Activated CD4-positive, alpha-beta T cell treated with anti-CD3 and anti-CD28 coated beads, Interleukin-2, amount 10 ng/mL, durations not matched to agents 24 days and 14 days (primary cell): ENCODE measurements around the gene HTR1B. TPM values are rescaled to one million over a fixed set of nuclear protein-coding genes. Genes with fewer than 3 reads are reported as not detected.

Experiments
- DNase-seq: peaks from one replicate; pipeline ENCODE4 v3.0.0; 2022
- H3K27ac Mint-ChIP-seq: one replicate; pipeline ENCODE4 v1.8.0; 2022; ENCODE audit warnings: mild to moderate bottlenecking, mixed read lengths
- H3K27me3 Mint-ChIP-seq: one replicate; pipeline ENCODE4 v1.8.0; 2022; ENCODE audit warnings: mixed read lengths
- H3K36me3 Mint-ChIP-seq: one replicate; pipeline ENCODE4 v1.8.0; 2022; ENCODE audit warnings: low read depth, mild to moderate bottlenecking, mixed read lengths
- H3K4me1 Mint-ChIP-seq: one replicate; pipeline ENCODE4 v1.8.0; 2021; ENCODE audit warnings: mixed read lengths
- H3K4me3 Mint-ChIP-seq: one replicate; pipeline ENCODE4 v1.8.0; 2022; ENCODE audit warnings: mild to moderate bottlenecking, moderate library complexity, mixed read lengths
- H3K9me3 Mint-ChIP-seq: one replicate; pipeline ENCODE4 v1.8.0; 2021; ENCODE audit warnings: mixed read lengths
- intact Hi-C: fragments of 100-400 bp; cut with micrococcal nuclease; formaldehyde crosslinking; loops from one replicate; pipeline ENCODE4 v1.15.1; 2023
- total RNA-seq: library from RNA; stranded (reverse); gene quantifications from 2 replicates; pipeline ENCODE4 v1.2.3, GENCODE V29; 2022

Gene HTR1B, protein sequence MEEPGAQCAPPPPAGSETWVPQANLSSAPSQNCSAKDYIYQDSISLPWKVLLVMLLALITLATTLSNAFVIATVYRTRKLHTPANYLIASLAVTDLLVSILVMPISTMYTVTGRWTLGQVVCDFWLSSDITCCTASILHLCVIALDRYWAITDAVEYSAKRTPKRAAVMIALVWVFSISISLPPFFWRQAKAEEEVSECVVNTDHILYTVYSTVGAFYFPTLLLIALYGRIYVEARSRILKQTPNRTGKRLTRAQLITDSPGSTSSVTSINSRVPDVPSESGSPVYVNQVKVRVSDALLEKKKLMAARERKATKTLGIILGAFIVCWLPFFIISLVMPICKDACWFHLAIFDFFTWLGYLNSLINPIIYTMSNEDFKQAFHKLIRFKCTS
- total RNA-seq, result not detected in 2 replicates

GRCh38 chr6:77463308-77463860 lies at the start of gene HTR1B:
Gene HTR1B, minus strand, starts transcription at chr6:77463491. Its CDS starts 88 bp downstream, at chr6:77463403.
- H3K4me3 Mint-ChIP-seq, result no peak within 1 kb of the TSS
- H3K4me1 Mint-ChIP-seq, result peaks cover 3% of the 10 kb centered on the region
- intact Hi-C loops, result no loop called here

DNA sequence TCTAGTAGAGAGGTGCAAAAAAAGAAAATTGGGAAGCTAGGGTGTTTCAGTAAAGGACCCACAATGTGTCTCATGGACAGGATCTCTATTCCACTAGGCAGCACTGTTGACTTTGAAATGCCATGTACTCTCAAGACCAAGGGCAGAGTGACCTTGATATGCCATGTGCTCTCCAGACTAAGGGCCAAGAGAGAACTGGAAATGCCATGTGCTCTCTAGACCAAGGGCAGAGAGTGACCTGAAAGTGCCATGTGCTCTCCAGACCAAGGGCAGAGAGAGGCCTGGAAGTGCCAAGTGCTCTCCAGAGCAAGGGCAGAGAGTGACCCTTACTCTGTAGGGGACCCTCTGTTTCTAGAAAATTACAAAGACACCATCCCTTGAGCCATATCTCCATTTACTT lies 49.3 kb upstream of the HTR1B start:
- intact Hi-C loops, result no loop called here

More at GRCh38 chr6:77463308-77463860, at the start of gene HTR1B:
- Mint-ChIP-seq H3K27me3 (peaks cover 55% of the 10 kb centered on the region), H3K36me3 (peaks cover 2% of the 10 kb centered on the region), H3K9me3 (peaks cover 18% of the 10 kb centered on the region), H3K27ac (no peak within 1 kb of the TSS)
- no peak for DNase-seq

DNA sequence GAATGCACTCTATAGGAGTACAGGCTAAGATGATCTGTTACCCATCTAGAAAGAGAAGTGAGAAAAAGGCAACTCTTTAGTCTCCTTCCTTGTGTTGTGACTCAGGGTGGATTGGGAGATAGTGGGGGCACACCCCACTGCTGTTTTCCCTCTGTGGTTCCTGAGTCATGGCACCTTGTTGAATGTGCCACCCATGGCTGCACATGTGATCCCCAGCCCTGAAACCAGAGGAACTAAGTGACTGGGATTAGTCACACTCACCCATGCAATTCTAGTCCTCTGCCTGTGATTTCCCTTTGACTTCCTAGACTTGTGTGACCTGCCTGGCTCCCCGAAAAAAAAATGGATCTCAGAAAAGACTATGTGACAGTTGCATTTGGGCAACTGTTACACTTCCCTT lies 48.6 kb upstream of the HTR1B start:
- H3K9me3 Mint-ChIP-seq, result peaks cover 5% of the 10 kb centered on the region
- no peak overlapping the region for H3K4me3 Mint-ChIP-seq
- intact Hi-C loops, result no loop called here
- no peaks in the 10 kb centered on the region for H3K27me3 Mint-ChIP-seq
- H3K36me3 Mint-ChIP-seq, result no peaks in the 10 kb centered on the region
- H3K4me1 Mint-ChIP-seq, result no peaks in the 10 kb centered on the region
- DNase-seq, result no peak
- H3K27ac Mint-ChIP-seq, result no peak overlapping the region

More for the DNA sequence above, 49.3 kb upstream of the HTR1B start:
- no peak overlapping the region for H3K4me3 Mint-ChIP-seq
- no peaks in the 10 kb centered on the region for H3K27me3 Mint-ChIP-seq
- H3K36me3 Mint-ChIP-seq, result no peaks in the 10 kb centered on the region
- H3K27ac Mint-ChIP-seq, result no peak overlapping the region
- peaks cover 5% of the 10 kb centered on the region for H3K9me3 Mint-ChIP-seq
- H3K4me1 Mint-ChIP-seq, result no peaks in the 10 kb centered on the region
- no peak for DNase-seq

DNA sequence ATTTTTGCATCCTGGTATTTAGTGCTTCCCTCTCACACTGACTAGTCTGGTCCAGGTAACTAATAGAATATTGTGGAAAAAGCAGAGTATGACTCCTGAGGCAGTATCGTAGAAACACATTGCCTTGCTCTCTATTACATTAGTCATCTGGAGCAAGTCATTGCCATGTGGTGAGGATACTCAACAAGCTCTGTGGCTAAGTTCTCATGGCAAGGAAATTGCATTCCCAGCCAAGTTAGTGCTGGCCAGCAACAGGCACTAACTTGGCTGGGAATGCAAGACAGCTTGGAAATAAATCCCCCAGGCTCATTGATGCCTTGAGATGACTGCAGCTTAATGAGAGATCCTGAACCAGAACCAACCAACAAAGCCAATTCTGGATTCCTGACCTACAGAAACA lies 39.7 kb upstream of the HTR1B start:
- intact Hi-C loops, result no loop called here
- H3K9me3 Mint-ChIP-seq, result no peaks in the 10 kb centered on the region
- H3K27ac Mint-ChIP-seq, result no peak overlapping the region
- no peaks in the 10 kb centered on the region for H3K4me1 Mint-ChIP-seq
- DNase-seq, result no peak
- no peak overlapping the region for H3K4me3 Mint-ChIP-seq
- H3K36me3 Mint-ChIP-seq, result no peaks in the 10 kb centered on the region
- no peaks in the 10 kb centered on the region for H3K27me3 Mint-ChIP-seq

DNA sequence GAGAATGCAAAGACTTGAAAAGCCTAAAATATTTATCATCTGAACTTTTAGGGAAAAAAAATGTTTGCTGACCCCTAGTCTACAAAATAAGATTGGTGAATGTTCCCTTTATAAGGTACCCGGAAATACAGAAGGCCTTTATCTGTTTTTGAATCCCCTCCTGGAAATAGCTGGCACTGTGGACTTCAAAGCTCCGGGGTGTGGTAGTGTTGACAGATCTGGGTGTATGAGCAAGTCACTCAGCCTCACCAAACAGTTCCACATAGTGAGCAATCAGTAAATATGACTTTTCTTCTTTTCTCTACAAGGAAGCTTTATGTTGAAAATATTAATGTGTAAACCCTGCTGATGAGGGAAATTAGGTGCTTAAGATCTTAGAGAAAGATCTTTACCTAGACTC lies 29.2 kb upstream of the HTR1B start:
- H3K36me3 Mint-ChIP-seq, result no peaks in the 10 kb centered on the region
- intact Hi-C loops, result no loop called here
- no peaks in the 10 kb centered on the region for H3K9me3 Mint-ChIP-seq
- no peaks in the 10 kb centered on the region for H3K4me1 Mint-ChIP-seq
- H3K4me3 Mint-ChIP-seq, result no peak overlapping the region
- no peak overlapping the region for H3K27ac Mint-ChIP-seq
- no peak for DNase-seq
- H3K27me3 Mint-ChIP-seq, result no peaks in the 10 kb centered on the region

DNA sequence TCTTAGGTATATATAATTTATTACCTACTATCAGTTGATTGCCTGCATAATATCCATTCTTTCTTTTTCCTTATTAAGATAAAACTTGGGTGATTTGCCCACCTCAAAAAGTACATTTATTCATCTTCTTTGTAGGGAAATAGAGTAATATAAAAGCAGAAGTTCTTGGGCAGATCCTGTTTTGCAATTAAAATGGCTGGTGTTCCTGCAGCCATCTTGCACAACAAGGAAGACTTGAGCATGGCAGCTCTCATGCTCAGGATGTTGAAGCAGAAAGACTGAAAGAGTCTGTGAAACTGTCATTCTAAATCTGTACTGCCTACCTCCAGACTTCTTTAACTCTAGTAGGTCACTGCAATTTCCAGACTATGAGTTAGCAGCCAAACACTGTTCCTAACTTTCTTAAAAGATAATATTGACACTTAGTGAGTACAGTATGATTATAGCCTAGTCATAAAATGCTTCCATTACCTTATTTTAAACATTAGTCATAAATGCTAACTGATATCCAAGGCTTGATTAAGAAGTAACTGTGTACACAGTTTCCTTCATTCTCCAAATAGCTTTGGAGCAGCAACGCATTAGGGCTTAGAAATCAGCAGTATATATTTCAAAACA lies 24.6 kb upstream of the HTR1B start:
- no peak for DNase-seq
- Mint-ChIP-seq H3K27ac (no peak overlapping the region), H3K27me3 (no peaks in the 10 kb centered on the region), H3K4me1 (no peaks in the 10 kb centered on the region), H3K4me3 (no peak overlapping the region), H3K9me3 (no peaks in the 10 kb centered on the region), H3K36me3 (no peaks in the 10 kb centered on the region)
- intact Hi-C loops, result no loop called here

GRCh38 chr6:77482981-77483380 lies 19.7 kb upstream of the HTR1B start:
- no peaks in the 10 kb centered on the region for H3K36me3 Mint-ChIP-seq
- DNase-seq, result no peak
- no peak overlapping the region for H3K27ac Mint-ChIP-seq
- H3K27me3 Mint-ChIP-seq, result no peaks in the 10 kb centered on the region
- H3K4me1 Mint-ChIP-seq, result no peaks in the 10 kb centered on the region
- intact Hi-C loops, result no loop called here
- H3K4me3 Mint-ChIP-seq, result no peak overlapping the region
- H3K9me3 Mint-ChIP-seq, result no peaks in the 10 kb centered on the region

DNA sequence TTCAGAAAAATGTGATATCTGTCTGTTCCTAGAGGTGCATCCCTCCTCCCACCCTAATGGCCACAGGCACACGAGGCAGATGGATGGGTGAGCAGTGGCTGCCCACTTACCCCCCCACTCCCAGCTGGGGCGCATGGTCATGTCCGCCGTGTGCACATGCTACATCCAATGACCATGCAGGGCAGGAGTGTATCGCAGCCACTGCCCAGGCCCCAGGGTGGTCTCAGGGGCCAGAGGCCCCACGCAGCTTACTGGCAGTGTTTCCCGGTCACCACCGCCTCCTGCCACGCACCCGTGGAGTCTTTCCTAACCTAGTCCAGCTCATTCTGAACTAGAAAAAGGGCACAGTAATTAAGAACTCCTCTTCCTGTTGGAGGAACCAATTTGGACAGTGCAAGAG lies 11.7 kb upstream of the HTR1B start:
- Mint-ChIP-seq H3K36me3 (no peaks in the 10 kb centered on the region), H3K4me3 (peak overlapping the region; percentile 52), H3K9me3 (no peaks in the 10 kb centered on the region), H3K27ac (no peak overlapping the region), H3K27me3 (peaks cover 1% of the 10 kb centered on the region), H3K4me1 (peaks cover 4% of the 10 kb centered on the region)
- intact Hi-C loops, result no loop called here
- DNase-seq, result no peak

DNA sequence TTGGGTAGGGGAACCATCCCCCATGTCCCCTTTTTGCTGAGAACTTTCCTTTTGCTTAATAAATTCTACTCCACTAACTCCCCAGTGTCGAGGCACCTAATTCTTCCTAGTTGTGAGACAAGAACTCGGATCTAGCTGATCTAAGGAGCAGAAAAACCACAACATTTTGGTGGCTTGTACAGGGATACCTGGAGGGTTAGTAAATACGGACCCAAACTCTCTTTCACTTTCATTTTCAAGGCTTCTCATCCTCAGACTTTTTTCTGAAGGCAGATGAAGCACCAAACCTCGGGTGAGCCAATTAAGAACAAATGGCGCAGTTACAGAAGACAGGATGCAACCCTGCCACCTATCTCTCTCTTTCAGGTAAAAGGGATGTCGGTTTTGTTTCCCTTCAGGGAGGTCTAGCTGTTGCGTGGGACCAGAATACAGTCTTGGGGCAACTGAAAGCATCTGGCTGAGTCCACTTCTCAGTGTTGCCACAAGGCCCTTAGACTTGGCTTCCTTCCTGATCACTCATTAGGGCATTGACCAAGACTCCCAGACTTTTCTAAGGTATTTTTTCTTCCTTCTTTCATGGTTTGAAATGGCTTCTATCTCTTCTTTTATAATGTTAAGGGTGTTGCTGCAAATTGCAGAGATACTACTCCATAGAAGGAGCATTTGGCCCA lies 11.1 kb upstream of the HTR1B start:
- peaks cover 1% of the 10 kb centered on the region for H3K27me3 Mint-ChIP-seq
- H3K4me3 Mint-ChIP-seq, result peak overlapping the region; percentile 52
- intact Hi-C loops, result no loop called here
- H3K4me1 Mint-ChIP-seq, result peaks cover 4% of the 10 kb centered on the region
- H3K9me3 Mint-ChIP-seq, result no peaks in the 10 kb centered on the region
- no peak for DNase-seq
- no peak overlapping the region for H3K27ac Mint-ChIP-seq
- no peaks in the 10 kb centered on the region for H3K36me3 Mint-ChIP-seq

DNA sequence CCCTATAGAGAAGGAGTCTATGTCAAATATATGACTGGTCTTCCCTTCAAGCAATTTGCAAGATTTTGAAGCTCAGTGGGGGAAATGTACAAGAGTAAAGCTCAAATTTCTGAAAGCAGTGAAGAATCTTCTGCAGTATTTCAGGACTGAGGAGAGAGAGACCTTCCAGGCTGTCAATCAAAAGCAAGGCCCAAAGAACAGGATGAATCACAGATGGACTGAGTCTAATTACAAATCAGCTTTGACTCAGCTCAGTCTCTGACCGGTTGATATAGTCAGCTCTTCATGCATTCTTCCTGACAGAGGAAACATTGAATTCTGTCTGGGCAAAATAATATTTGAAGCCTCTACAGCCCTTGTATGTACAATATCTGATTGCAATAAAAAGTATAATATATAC lies 7.7 kb upstream of the HTR1B start:
- DNase-seq, result no peak
- peaks cover 2% of the 10 kb centered on the region for H3K36me3 Mint-ChIP-seq
- peaks cover 3% of the 10 kb centered on the region for H3K9me3 Mint-ChIP-seq
- intact Hi-C loops, result no loop called here
- H3K27ac Mint-ChIP-seq, result no peak overlapping the region
- H3K27me3 Mint-ChIP-seq, result peaks cover 10% of the 10 kb centered on the region
- H3K4me3 Mint-ChIP-seq, result no peak overlapping the region
- peaks cover 4% of the 10 kb centered on the region for H3K4me1 Mint-ChIP-seq

DNA sequence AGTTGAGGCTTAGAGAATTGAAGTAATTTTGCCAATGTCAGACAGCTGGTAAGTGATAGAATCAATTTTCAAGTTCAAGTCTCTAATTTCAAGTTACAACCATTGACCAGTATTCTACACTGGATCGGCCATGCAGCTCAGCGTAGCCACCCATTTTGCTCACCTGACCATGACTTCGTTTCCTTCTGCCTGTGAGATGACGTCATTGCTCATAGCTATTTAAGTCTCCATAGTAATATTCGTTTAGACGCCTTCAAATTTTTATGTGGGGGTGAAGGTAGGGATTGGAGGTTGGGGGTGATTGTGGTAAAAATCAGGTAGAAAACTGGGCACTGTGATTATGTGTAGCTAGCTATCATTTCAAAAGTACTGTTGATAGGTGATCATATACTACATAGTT lies 5.6 kb upstream of the HTR1B start:
- peaks cover 11% of the 10 kb centered on the region for H3K9me3 Mint-ChIP-seq
- H3K4me1 Mint-ChIP-seq, result peaks cover 3% of the 10 kb centered on the region
- no peak for DNase-seq
- intact Hi-C loops, result no loop called here
- peaks cover 28% of the 10 kb centered on the region for H3K27me3 Mint-ChIP-seq
- peaks cover 2% of the 10 kb centered on the region for H3K36me3 Mint-ChIP-seq
- no peak overlapping the region for H3K4me3 Mint-ChIP-seq
- H3K27ac Mint-ChIP-seq, result no peak overlapping the region

DNA sequence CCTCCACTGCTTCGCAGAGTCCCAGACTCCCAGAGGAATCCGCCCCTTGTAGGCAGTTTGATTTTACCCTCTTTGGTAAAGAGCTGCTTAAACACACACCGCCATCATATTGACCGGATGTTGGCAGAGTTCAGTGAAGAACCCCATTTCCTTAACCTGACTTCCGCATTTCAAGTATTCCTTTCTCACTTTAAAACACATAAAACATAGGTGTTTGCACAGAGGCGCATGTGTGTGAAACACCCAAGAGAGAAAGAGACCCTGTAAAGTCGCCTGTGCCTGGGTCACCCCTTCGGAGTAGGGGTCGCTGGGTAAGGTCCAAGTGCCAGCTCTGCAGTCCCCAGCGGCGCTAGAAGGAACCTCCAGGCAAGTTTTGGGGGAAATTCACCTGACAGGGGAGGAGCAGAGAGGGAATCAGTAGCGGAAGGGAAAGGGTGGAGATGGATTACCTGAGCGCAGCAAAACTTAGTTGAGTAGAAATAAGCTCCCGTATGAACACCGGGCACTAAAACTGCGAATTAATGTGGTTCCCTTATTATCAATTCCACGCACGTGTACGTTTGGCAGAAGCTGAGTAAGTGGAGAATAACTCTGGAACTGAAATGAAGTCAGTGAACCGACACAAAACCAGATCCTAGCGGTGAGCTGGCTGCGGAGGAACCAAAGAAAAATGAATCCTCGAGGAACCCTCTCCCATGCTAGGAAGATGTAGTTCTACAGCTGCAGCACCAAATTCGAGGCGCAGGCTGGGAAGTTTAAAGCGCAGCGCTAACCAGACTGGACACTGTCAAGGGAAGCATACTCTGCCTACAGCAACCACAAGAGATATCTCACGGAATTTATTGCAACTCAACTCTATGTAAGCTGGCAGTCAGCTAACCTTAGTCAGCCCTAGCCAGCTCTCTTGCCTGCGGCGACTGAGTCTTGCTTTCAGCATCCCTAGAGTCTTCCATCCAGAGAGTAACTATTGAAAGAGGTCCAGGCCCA lies 3.5 kb upstream of the HTR1B start:
- peaks cover 50% of the 10 kb centered on the region for H3K27me3 Mint-ChIP-seq
- no peak overlapping the region for H3K27ac Mint-ChIP-seq

DNA sequence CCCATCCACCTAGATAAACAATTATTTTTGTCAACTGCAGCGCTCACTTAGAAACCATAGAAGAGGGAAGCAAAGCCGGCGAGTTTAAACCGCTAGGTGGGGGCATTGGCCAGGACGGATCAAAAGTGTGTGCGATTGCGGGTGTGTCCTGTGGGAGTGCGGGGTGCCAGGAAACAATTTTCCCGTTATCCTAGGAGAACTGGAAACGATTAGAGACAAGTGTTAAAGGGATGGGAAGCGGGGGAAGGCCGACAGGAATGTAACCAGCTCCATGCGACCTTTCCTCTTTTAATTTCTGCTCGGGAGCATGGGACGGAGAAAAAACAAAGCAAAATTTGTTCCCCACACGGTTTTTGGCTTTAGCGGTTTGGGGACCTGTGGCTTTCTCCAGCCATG lies 2.8 kb upstream of the HTR1B start:
- DNase-seq, result peak; percentile 60
- peaks cover 2% of the 10 kb centered on the region for H3K36me3 Mint-ChIP-seq
- intact Hi-C loops, result no loop called here
- H3K9me3 Mint-ChIP-seq, result peaks cover 18% of the 10 kb centered on the region
- peaks cover 54% of the 10 kb centered on the region for H3K27me3 Mint-ChIP-seq
- peaks cover 3% of the 10 kb centered on the region for H3K4me1 Mint-ChIP-seq
- peak overlapping the region; percentile 81 for H3K4me3 Mint-ChIP-seq
- H3K27ac Mint-ChIP-seq, result no peak overlapping the region

More for the DNA sequence above, 3.5 kb upstream of the HTR1B start:
- Mint-ChIP-seq H3K9me3 (peaks cover 18% of the 10 kb centered on the region), H3K36me3 (peaks cover 2% of the 10 kb centered on the region), H3K4me1 (peaks cover 3% of the 10 kb centered on the region), H3K4me3 (peak overlapping the region; percentile 81)
- peak; percentile 57 for DNase-seq
- intact Hi-C loops, result no loop called here
